Measurements from ENCODE around the gene C4orf51.

DNA sequence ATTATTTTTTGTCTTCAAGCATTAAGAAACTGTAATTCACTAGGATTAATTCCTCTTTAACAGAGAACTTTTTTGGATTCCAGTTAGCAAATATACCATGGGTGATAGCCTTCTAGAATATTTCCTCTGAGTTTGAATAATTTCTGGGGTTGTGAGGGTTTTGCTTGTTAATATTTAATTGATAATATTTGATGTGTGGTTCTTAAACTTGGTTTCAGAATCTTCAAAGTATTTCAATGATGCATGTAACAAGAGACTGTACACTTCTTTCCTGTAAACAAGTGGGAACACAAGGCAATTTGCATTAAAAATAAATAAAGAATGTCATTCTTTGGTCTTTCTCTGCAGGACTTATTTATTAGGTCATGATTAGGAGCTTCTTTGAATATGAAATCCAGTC lies 9.5 kb upstream of the C4orf51 start:
- TF ChIP-seq, protein P1, sequence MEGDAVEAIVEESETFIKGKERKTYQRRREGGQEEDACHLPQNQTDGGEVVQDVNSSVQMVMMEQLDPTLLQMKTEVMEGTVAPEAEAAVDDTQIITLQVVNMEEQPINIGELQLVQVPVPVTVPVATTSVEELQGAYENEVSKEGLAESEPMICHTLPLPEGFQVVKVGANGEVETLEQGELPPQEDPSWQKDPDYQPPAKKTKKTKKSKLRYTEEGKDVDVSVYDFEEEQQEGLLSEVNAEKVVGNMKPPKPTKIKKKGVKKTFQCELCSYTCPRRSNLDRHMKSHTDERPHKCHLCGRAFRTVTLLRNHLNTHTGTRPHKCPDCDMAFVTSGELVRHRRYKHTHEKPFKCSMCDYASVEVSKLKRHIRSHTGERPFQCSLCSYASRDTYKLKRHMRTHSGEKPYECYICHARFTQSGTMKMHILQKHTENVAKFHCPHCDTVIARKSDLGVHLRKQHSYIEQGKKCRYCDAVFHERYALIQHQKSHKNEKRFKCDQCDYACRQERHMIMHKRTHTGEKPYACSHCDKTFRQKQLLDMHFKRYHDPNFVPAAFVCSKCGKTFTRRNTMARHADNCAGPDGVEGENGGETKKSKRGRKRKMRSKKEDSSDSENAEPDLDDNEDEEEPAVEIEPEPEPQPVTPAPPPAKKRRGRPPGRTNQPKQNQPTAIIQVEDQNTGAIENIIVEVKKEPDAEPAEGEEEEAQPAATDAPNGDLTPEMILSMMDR (IDR thresholded peaks at IDR 0.05) = no peak
- TF ChIP-seq POLR2A (IDR thresholded peaks at IDR 0.05) (no peak), POLR2AphosphoS5 (IDR thresholded peaks at IDR 0.05) (no peak), EP300 (IDR thresholded peaks at IDR 0.05) (no peak)
